ENCODE data around the gene CNIH3.

Gene CNIH3

GRCh38 chr1:224579526-224579925 lies 36.6 kb upstream of the CNIH3 start:
- Histone ChIP-seq H3K9me2 (replicated peaks; ENCODE audit: insufficient read depth, low read length) (no peaks in the 10 kb centered on the region), H3K27me3 (ENCODE audit: low read length) (no peaks in the 10 kb centered on the region; the same call in 1 of the 2 replicates), H3K79me2 (ENCODE audit: insufficient read depth, low read length) (no peaks in the 10 kb centered on the region), H3K9me3 (ENCODE audit: insufficient read depth, low read length) (no peaks in the 10 kb centered on the region), H4K20me1 (ENCODE audit: low read depth, low read length) (no peaks in the 10 kb centered on the region), H3F3A (ENCODE audit: insufficient read depth) (no peaks in the 10 kb centered on the region), H3K4me3 (ENCODE audit: insufficient read depth, low read length, poor library complexity, severe bottlenecking) (no peak overlapping the region), H3K36me3 (ENCODE audit: low read length) (no peaks in the 10 kb centered on the region), H2AFZ (ENCODE audit: low read depth, low read length, severe bottlenecking) (no peak overlapping the region), H3K27ac (ENCODE audit: low read depth, low read length) (no peak overlapping the region), H3K4me2 (ENCODE audit: low read depth, low read length, poor library complexity, severe bottlenecking) (no peak overlapping the region), H3K9ac (ENCODE audit: low read length) (no peak overlapping the region)
- TF ChIP-seq CTCF (IDR thresholded peaks at IDR 0.05; ENCODE audit: insufficient read depth, low read length, poor library complexity, severe bottlenecking) = no peak
- no peak for TF ChIP-seq EZH2phosphoT487 (conservative IDR thresholded peaks at IDR 0.05; ENCODE audit: low read length)

- no peaks in the 10 kb centered on the region for H3F3A ChIP-seq (ENCODE audit: insufficient read depth)
- no peaks in the 10 kb centered on the region for H4K20me1 ChIP-seq (ENCODE audit: low read depth, low read length)
- no peaks in the 10 kb centered on the region for H3K79me2 ChIP-seq (ENCODE audit: insufficient read depth, low read length)
- H3K27me3 ChIP-seq (ENCODE audit: low read length) = no peaks in the 10 kb centered on the region; the same call in 1 of the 2 replicates
- no peak overlapping the region for H2AFZ ChIP-seq (ENCODE audit: low read depth, low read length, severe bottlenecking)
- no peak overlapping the region for H3K27ac ChIP-seq (ENCODE audit: low read depth, low read length)
- H3K4me3 ChIP-seq (ENCODE audit: insufficient read depth, low read length, poor library complexity, severe bottlenecking) = no peak overlapping the region
- no peak overlapping the region for H3K9ac ChIP-seq (ENCODE audit: low read length)
- H3K4me2 ChIP-seq (ENCODE audit: low read depth, low read length, poor library complexity, severe bottlenecking) = no peak overlapping the region
- H3K36me3 ChIP-seq (ENCODE audit: low read length) = no peaks in the 10 kb centered on the region
- no peaks in the 10 kb centered on the region for H3K9me3 ChIP-seq (ENCODE audit: insufficient read depth, low read length)
- no peaks in the 10 kb centered on the region for H3K9me2 ChIP-seq (replicated peaks; ENCODE audit: insufficient read depth, low read length)
- TF ChIP-seq CTCF (IDR thresholded peaks at IDR 0.05; ENCODE audit: insufficient read depth, low read length, poor library complexity, severe bottlenecking) (no peak), EZH2phosphoT487 (conservative IDR thresholded peaks at IDR 0.05; ENCODE audit: low read length) (no peak)
Observed at GRCh38 chr1:224580006-224580405, 36.1 kb upstream of the CNIH3 start.

GRCh38 chr1:224582041-224582440 lies 34.1 kb upstream of the CNIH3 start:
- H3K4me3 ChIP-seq (ENCODE audit: insufficient read depth, low read length, poor library complexity, severe bottlenecking) = no peak overlapping the region
- no peaks in the 10 kb centered on the region for H3K36me3 ChIP-seq (ENCODE audit: low read length)
- TF ChIP-seq CTCF (IDR thresholded peaks at IDR 0.05; ENCODE audit: insufficient read depth, low read length, poor library complexity, severe bottlenecking) (no peak), EZH2phosphoT487 (conservative IDR thresholded peaks at IDR 0.05; ENCODE audit: low read length) (no peak)
- no peaks in the 10 kb centered on the region for H3K79me2 ChIP-seq (ENCODE audit: insufficient read depth, low read length)
- H3K9me2 ChIP-seq (replicated peaks; ENCODE audit: insufficient read depth, low read length) = no peaks in the 10 kb centered on the region
- H3F3A ChIP-seq (ENCODE audit: insufficient read depth) = no peaks in the 10 kb centered on the region
- H3K4me2 ChIP-seq (ENCODE audit: low read depth, low read length, poor library complexity, severe bottlenecking) = no peak overlapping the region
- no peaks in the 10 kb centered on the region for H3K9me3 ChIP-seq (ENCODE audit: insufficient read depth, low read length)
- no peak overlapping the region for H3K9ac ChIP-seq (ENCODE audit: low read length)
- no peak overlapping the region for H2AFZ ChIP-seq (ENCODE audit: low read depth, low read length, severe bottlenecking)
- H3K27ac ChIP-seq (ENCODE audit: low read depth, low read length) = no peak overlapping the region
- H4K20me1 ChIP-seq (ENCODE audit: low read depth, low read length) = no peaks in the 10 kb centered on the region
- no peaks in the 10 kb centered on the region; the same call in 1 of the 2 replicates for H3K27me3 ChIP-seq (ENCODE audit: low read length)
